SU-DHL-6 (cell line): ENCODE measurements around the gene ZCRB1.

Experiments
- CTCF ChIP-seq: fragments of 200-600 bp; sonication (generic); IDR thresholded peaks from one replicate; pipeline ENCODE4 v1.5.1; 2017; ENCODE audit warnings: antibody characterized with exemption, mild to moderate bottlenecking, low read length, moderate library complexity; ENCODE audit not compliant: insufficient read depth, poor library complexity, severe bottlenecking
- EZH2phosphoT487 ChIP-seq: fragments of 200-600 bp; sonication (generic), shearing (Covaris generic); conservative IDR thresholded peaks from 2 replicates; pipeline ENCODE4 v1.6.1; 2018; ENCODE audit warnings: mild to moderate bottlenecking, antibody characterized with exemption, low read length, moderate library complexity, mixed read lengths

GRCh38 chr12:42299392-42300308 is 26.2 kb downstream of the ZCRB1 start:
- TF ChIP-seq EZH2phosphoT487, result no peak
- TF ChIP-seq CTCF, result no peak
